ENCODE results near the gene NR1D1. TPM values are rescaled to one million over a fixed set of nuclear protein-coding genes. Genes with fewer than 3 reads are reported as not detected.
A peak's percentile ranks its signal among the peaks of the same experiment; 100 is the strongest.

Gene NR1D1
- total RNA-seq, 1 experiment from 2014 or later, result 10.7 TPM

- no peaks in the 10 kb centered on the region for H3K9me3 ChIP-seq (ENCODE audit: insufficient read depth, low read depth)
- peaks cover 23% of the 10 kb centered on the region for H3K79me2 ChIP-seq (ENCODE audit: low read depth)
- BruUV-seq (replicated peaks), result TSS peak; percentile 47
- no peaks in the 10 kb centered on the region for H3K9me2 ChIP-seq (ENCODE audit: insufficient read depth)
- H3K4me1 ChIP-seq (replicated peaks; ENCODE audit: insufficient read depth), result peaks cover 57% of the 10 kb centered on the region
- no peaks in the 10 kb centered on the region for H3K27me3 ChIP-seq (ENCODE audit: insufficient read depth, low read depth)
- peaks cover 32% of the 10 kb centered on the region for H3F3A ChIP-seq (ENCODE audit: insufficient read depth, low read depth)
- intact Hi-C loops (cut with micrococcal nuclease; ENCODE audit: unreplicated experiment), result no loop called here
- H4K20me1 ChIP-seq (ENCODE audit: insufficient read depth), result no peaks in the 10 kb centered on the region
- H3K36me3 ChIP-seq (ENCODE audit: low read depth), result peaks cover 4% of the 10 kb centered on the region; the same call in 1 of the 2 replicates
- H3K27ac ChIP-seq, result peak overlapping the region; percentile 81
- H3K4me3 ChIP-seq, result peak overlapping the region; percentile 89; the same call in 1 of the 2 replicates
- DNase-seq, result peak; percentile 96 to 98
- POLR2A ChIA-PET (ENCODE audit: unreplicated experiment), result interaction anchor here (0.5 to 1.4 kb wide), 8 partner anchors 13 to 120 kb away, joined by 3 to 11 read pairs (median 5); partner anchors contain the start of genes CSF3, MED24 and PSMD3
- H3K4me2 ChIP-seq, result peak overlapping the region; percentile 79
- 0 out of 2 replicates have a peak overlapping the region, but pooled peaks have one; percentile 23 for H2AFZ ChIP-seq
- CTCF ChIA-PET, result interaction anchor here (1.4 kb wide), 1 partner anchor 12 kb away, joined by 8 read pairs; no protein-coding TSS in a partner anchor
- TF ChIP-seq EZH2 (IDR thresholded peaks at IDR 0.05; ENCODE audit: low read depth) (no peak), CTCF (conservative IDR thresholded peaks at IDR 0.05) (no peak)
Observed at GRCh38 chr17:40100669-40101366, 429 bp upstream of the NR1D1 start.

GRCh38 chr17:40099619-40100418, 570 bp downstream of the NR1D1 start:
- no peaks in the 10 kb centered on the region for H3K9me2 ChIP-seq (ENCODE audit: insufficient read depth)
- peak overlapping the region; percentile 79 for H3K4me2 ChIP-seq
- H3K27ac ChIP-seq, result peak overlapping the region; percentile 81
- intact Hi-C loops (cut with micrococcal nuclease; ENCODE audit: unreplicated experiment), result no loop called here
- H2AFZ ChIP-seq, result peak overlapping the region; percentile 85
- ChIA-PET CTCF (interaction anchor here (1.4 kb wide), 1 partner anchor 13 kb away, joined by 8 read pairs; no protein-coding TSS in a partner anchor), POLR2A (ENCODE audit: unreplicated experiment) (interaction anchor here (0.7 to 1.4 kb wide), 4 partner anchors 14 to 85 kb away, joined by 4 to 11 read pairs (median 8); partner anchors contain the start of genes CSF3 and MED24)
- peak overlapping the region; percentile 89 for H3K4me3 ChIP-seq
- no peaks in the 10 kb centered on the region for H3K9me3 ChIP-seq (ENCODE audit: insufficient read depth, low read depth)
- H3K79me2 ChIP-seq (ENCODE audit: low read depth), result peaks cover 23% of the 10 kb centered on the region
- no peaks in the 10 kb centered on the region for H4K20me1 ChIP-seq (ENCODE audit: insufficient read depth)
- DNase-seq, result no peak
- TF ChIP-seq CTCF (conservative IDR thresholded peaks at IDR 0.05), result no peak
- no peak for TF ChIP-seq EZH2 (IDR thresholded peaks at IDR 0.05; ENCODE audit: low read depth)
- H3K27me3 ChIP-seq (ENCODE audit: insufficient read depth, low read depth), result no peaks in the 10 kb centered on the region
- BruUV-seq (replicated peaks), result TSS peak; percentile 85
- peaks cover 32% of the 10 kb centered on the region for H3F3A ChIP-seq (ENCODE audit: insufficient read depth, low read depth)
- H3K36me3 ChIP-seq (ENCODE audit: low read depth), result peaks cover 9% of the 10 kb centered on the region
- peaks cover 51% of the 10 kb centered on the region for H3K4me1 ChIP-seq (replicated peaks; ENCODE audit: insufficient read depth)
